Rectal smooth muscle tissue (tissue), 1 donor: ENCODE measurements around the gene BTN1A1.

Experiments
- H3K27ac ChIP-seq: one replicate; pipeline ENCODE4 v1.7.0; 2013; ENCODE audit warnings: low read depth, low read length, inconsistent platforms
- H3K27me3 ChIP-seq: one replicate; pipeline ENCODE4 v1.7.0; 2013; ENCODE audit warnings: low read length; ENCODE audit not compliant: control insufficient read depth, insufficient read depth
- H3K36me3 ChIP-seq: one replicate; pipeline ENCODE4 v1.7.0; 2013; ENCODE audit warnings: low read length; ENCODE audit not compliant: control insufficient read depth, insufficient read depth
- H3K4me1 ChIP-seq: one replicate; pipeline ENCODE4 v1.7.0; 2013; ENCODE audit warnings: low read length; ENCODE audit not compliant: control insufficient read depth, insufficient read depth
- H3K4me3 ChIP-seq: one replicate; pipeline ENCODE4 v1.7.0; 2013; ENCODE audit warnings: low read length
- H3K9ac ChIP-seq: one replicate; pipeline ENCODE4 v1.7.0; 2013; ENCODE audit warnings: low read length

Gene BTN1A1

DNA sequence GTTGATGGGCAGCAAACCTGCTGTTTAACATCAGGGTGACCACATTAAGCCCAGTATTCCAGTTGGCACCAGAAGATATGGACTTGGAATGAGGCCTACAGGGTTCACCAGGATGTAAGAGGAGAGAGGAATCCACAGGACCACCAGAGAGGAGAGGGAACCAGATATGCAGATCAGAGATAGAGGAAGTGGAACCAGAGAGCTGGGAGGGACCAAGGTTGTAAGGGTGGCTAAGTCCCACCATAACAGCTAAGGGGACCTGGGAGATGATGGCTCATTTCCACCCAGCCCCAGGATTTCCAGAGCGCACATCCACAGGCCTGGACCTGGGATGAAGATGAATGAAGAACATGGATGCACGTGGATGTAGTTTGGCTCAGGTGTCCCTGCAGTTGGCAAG, 31.3 kb upstream of the BTN1A1 start:
- Histone ChIP-seq H3K36me3 (peaks cover 43% of the 10 kb centered on the region), H3K27me3 (no peaks in the 10 kb centered on the region), H3K4me1 (no peaks in the 10 kb centered on the region), H3K27ac (no peak overlapping the region), H3K9ac (no peak overlapping the region), H3K4me3 (no peak overlapping the region)

DNA sequence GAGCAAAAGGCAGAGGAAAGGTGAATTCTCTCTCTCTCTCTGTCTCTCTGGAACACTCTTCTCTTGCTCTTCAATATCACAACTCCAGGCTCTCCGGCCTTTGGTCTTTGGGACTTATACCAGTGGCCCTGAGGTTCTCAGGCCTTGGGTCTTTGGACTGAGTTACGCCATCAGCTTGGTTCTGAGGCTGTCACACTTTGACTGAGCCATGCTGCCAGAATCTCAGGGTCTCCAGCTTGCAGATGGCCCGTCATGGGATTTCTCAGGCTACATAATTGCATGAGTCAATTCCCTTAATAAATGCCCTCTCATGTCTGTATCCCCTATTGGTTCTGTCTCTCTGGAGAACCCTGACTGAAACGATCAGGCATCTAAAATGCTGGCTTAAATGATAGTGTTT, 29.5 kb upstream of the BTN1A1 start:
- H3K4me1 ChIP-seq, result peaks cover 3% of the 10 kb centered on the region
- no peak overlapping the region for H3K9ac ChIP-seq
- H3K36me3 ChIP-seq, result peaks cover 30% of the 10 kb centered on the region
- no peaks in the 10 kb centered on the region for H3K27me3 ChIP-seq
- H3K27ac ChIP-seq, result no peak overlapping the region
- no peak overlapping the region for H3K4me3 ChIP-seq

DNA sequence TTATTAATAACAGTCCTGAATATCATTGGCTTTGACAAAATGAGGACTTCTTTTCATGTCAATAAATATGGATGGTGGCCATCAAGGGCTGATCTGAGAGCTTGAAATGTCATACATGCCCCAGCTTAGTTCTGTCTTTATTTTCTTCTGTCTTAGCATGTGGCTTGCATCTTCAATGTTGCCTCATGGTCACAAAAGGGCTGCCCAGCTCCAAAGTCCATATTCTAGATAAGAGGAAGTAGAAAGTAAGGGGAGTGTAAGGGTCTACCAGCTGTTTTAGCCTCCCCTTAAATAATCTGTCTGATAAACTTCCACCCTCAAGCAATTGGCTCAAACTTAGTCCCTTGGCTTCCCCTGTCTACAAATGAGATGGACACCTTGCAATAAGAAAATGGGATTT, 28.1 kb upstream of the BTN1A1 start:
- H3K27ac ChIP-seq, result no peak overlapping the region
- peaks cover 3% of the 10 kb centered on the region for H3K4me1 ChIP-seq
- H3K4me3 ChIP-seq, result no peak overlapping the region
- H3K9ac ChIP-seq, result no peak overlapping the region
- no peaks in the 10 kb centered on the region for H3K27me3 ChIP-seq
- H3K36me3 ChIP-seq, result peaks cover 16% of the 10 kb centered on the region

DNA sequence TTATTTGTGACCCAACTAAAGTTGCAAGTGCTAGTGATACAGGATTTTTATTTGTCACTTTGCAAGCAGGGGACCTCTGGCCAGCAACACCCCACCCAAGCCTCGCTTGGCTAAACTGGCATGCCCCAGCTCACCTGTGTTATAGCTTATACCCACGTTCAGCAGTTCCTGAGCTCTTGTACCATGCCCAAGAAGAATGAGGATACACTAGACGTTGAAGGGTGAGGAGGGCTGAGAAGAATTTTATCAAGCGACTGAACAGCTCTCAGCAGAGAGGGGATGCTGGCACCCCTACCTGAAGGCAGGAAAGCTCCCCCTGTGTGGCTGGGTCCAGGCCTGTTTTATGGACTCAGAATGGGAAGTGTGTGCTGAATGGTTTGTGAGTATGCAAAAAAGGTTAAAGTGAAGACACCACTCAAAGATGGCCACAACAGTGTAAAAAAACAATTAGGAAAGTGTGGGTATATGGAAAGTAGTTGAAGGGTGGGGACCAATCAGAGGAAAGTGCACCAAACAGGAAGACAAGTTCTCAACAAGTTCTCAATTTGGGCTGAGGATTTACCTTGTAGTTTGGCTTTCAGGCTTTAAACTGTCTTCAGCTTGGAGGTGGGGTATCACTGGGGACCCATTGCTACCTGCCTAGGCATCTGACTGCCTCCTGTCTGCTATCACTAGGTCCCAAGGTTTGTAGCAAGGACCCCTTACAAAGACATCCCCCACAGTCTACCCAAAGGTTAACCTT, 27.4 kb upstream of the BTN1A1 start:
- no peaks in the 10 kb centered on the region for H3K27me3 ChIP-seq
- peak overlapping the region; percentile 98 for H3K27ac ChIP-seq
- H3K4me1 ChIP-seq, result peaks cover 3% of the 10 kb centered on the region
- peaks cover 13% of the 10 kb centered on the region for H3K36me3 ChIP-seq
- H3K9ac ChIP-seq, result no peak overlapping the region
- no peak overlapping the region for H3K4me3 ChIP-seq

DNA sequence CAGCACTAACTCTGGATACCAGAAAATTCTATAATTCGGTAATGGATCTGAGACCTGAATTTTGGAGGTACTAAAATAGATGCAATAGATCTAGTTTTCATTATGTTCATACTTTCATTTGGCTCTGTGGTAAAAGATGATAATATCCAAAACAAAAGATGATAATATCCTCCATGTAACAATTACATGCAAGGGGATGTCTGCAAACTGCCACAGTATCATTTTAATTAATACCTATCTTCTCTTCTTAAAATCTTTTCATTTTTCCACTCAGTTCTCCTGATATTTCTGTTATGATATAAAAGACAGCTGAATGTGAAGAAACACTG, 26.7 kb upstream of the BTN1A1 start:
- Histone ChIP-seq H3K9ac (no peak overlapping the region), H3K27me3 (no peaks in the 10 kb centered on the region), H3K4me3 (peak overlapping the region; percentile 77), H3K36me3 (peaks cover 8% of the 10 kb centered on the region), H3K4me1 (peaks cover 3% of the 10 kb centered on the region), H3K27ac (peak overlapping the region; percentile 98)

DNA sequence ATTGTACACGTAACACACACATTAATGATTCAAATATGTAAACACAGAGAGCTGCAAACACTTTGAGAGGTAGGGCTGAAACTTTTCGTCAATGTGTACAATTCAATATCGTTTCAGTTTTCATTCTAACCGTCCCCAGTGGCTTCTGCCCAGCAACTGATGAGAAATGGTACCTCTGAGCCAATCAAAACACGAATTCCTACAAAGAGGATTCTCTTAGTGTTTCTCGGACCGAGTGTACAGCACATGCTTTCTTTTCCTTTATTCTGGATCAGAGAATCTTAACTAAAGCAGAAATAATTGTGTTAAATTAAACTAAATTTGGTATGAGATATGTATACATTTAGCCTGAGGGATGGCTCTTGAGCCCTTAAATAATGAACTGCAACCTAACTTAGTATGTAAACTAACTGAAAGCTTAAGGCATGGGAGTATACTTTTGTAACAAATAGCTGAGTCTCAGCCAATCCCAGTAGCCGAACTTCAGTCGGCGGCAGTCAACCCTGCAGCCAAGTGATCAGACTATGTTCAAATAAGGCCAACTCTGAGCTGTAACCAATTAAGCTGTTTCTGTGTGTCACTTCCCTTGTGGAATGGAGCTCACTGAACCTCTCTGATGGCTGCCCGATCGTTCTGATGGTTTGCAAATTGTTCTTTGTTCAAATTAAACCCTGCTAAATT, 26.2 kb upstream of the BTN1A1 start:
- Histone ChIP-seq H3K27me3 (no peaks in the 10 kb centered on the region), H3K9ac (peak overlapping the region; percentile 80), H3K36me3 (peaks cover 3% of the 10 kb centered on the region), H3K4me3 (peak overlapping the region; percentile 77), H3K27ac (peak overlapping the region; percentile 98), H3K4me1 (peaks cover 3% of the 10 kb centered on the region)

DNA sequence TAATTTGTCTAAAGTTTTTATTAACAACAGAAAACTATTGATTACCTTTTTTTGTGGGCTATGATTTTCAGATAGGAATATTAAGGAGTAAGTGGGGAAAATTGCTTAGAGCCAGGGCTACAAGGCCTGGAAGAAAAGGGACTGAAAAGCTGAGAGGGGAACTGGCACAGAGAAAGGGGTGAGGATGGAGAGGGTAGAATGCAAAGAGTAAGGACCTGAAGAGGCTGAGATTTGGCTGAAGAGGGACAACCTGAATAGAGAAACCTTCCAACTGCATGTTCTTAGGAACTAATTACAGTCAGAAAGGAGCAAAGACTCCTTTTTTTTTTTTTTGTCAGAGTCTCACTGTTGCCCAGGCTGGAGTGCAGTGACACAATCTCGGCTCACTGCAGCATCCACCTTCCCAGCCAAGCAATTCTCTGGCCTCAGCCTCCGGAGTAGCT, 25.6 kb upstream of the BTN1A1 start:
- Histone ChIP-seq H3K27ac (peak overlapping the region; percentile 98), H3K36me3 (no peaks in the 10 kb centered on the region), H3K4me1 (peaks cover 3% of the 10 kb centered on the region), H3K27me3 (no peaks in the 10 kb centered on the region), H3K9ac (peak overlapping the region; percentile 80), H3K4me3 (peak overlapping the region; percentile 77)

DNA sequence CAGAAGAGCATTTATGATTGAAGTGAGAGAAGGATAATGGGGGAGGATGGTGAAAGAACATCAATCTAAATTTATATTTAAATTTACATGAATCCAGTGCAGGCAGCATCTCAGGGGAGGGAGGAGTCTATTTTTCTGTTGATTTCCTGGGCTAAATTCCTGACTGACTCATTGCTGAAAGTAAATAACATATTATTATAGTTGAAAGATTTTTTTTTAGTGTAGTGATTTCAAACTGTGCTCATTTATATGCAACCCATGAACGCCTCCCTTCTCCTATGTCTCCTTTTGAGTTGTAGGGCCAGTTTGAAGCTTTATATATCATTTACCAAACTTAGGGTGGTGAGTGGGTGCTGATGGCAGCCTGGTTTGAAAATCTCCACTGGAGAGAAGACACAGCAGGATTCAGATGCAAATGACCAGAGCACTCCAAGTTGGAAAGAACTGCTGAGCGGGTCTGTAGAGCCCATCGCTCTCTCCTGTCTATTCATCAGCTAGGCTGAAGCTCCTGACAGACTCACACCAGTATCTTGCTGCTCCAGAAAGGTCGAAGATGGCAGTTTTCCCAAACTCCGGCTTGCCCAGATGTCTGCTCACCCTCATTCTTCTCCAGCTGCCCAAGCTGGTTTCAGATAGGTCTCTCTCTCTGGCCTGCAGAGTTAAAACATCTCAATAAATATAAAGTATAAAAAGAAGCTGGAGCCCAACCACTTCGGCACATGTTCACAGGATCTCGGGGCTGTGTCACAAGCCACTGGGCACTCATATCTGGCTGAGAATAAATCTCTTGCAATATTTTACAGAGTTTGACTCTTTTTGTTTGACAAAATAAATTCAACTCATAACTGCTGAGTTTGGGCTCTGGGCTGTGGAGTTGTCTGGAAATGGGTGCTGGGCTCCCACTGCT, 24.0 kb upstream of the BTN1A1 start:
- no peak overlapping the region for H3K4me3 ChIP-seq
- H3K36me3 ChIP-seq, result no peaks in the 10 kb centered on the region
- H3K4me1 ChIP-seq, result peaks cover 3% of the 10 kb centered on the region
- H3K27me3 ChIP-seq, result no peaks in the 10 kb centered on the region
- H3K9ac ChIP-seq, result no peak overlapping the region
- no peak overlapping the region for H3K27ac ChIP-seq

DNA sequence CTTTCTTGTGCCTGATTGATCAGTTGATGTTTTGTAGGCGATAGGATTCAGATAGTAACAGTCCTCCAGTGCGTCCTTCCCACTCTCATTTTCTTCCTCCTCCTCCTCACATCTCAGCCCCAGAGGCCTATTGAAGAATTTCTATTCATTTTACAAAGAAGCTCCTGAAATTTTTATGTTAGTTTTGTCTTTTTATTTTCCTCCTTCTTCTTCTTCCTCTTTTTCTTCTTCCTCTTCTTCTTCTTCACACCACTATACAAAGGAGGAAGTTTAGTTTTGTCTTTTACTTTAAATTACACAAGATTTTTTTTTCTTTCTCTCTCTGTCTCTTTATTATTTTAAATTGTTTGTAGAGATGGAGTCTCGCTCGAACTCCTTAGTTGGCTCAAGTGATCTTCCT, 23.2 kb upstream of the BTN1A1 start:
- H3K36me3 ChIP-seq, result no peaks in the 10 kb centered on the region
- no peak overlapping the region for H3K27ac ChIP-seq
- no peaks in the 10 kb centered on the region for H3K27me3 ChIP-seq
- peaks cover 3% of the 10 kb centered on the region for H3K4me1 ChIP-seq
- no peak overlapping the region for H3K4me3 ChIP-seq
- H3K9ac ChIP-seq, result no peak overlapping the region

DNA sequence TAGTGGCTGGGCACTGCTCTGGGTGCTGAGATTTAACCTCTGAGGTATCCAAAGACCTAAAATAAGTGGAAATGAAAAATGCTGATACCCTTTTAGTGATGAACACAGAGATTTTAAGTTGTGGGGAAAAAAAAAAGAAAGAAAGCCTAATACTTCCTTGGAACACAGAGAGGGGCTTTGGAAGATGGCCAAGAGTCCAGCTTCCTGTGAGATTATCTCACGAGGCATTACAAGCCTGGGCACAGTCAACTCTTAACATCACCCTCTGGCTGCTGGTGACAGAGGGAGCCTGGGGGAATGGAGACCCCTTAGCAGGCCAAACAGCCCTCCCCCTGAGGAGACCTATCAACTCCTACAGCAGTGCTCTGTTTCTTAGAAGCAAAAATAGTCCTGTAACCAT, 22.7 kb upstream of the BTN1A1 start:
- Histone ChIP-seq H3K4me1 (peaks cover 3% of the 10 kb centered on the region), H3K9ac (no peak overlapping the region), H3K27me3 (no peaks in the 10 kb centered on the region), H3K36me3 (no peaks in the 10 kb centered on the region), H3K27ac (no peak overlapping the region), H3K4me3 (no peak overlapping the region)

DNA sequence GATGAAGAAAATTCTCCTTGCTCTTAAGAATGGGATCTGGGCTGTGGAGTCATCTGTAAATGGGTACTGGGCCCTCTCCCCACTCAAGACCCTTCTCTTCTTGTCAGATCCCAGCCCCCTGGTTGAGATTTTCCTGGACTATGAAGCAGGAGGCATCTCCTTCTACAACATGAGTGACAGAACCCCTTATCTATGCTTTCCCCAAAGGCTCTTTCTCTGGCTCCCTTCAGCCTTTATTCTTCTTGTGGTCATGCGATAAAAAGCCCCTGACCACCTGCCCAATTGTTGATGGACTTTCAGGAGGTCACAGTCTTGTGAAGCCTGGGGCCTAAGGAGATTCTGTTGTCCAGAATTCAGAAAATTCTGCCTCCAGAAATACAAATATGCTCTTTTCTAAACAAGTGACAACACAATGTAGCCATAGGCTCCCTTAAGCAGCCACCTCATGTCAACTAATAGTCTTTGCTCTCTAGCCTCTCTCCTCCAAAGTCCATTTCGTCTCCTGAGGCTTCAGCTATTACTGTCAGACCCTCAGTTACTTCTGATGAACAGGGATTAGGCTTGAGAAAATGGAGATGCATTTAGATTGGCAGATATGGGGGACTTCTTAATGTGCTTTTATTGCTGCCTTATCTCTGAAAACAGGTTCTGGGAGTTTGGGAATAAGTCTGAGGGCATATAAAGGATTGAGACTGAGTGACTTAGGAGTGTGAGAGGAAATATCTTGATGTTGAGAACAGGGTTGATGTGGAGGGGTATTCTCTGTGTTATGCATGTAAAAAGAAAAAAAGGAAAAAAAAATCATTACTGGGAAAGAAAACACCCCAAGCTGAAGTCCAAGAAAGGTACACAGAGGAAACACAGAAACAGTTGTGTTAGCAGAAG, 21.8 kb upstream of the BTN1A1 start:
- Histone ChIP-seq H3K9ac (no peak overlapping the region), H3K27me3 (no peaks in the 10 kb centered on the region), H3K36me3 (no peaks in the 10 kb centered on the region), H3K4me1 (peaks cover 3% of the 10 kb centered on the region), H3K4me3 (no peak overlapping the region), H3K27ac (no peak overlapping the region)

DNA sequence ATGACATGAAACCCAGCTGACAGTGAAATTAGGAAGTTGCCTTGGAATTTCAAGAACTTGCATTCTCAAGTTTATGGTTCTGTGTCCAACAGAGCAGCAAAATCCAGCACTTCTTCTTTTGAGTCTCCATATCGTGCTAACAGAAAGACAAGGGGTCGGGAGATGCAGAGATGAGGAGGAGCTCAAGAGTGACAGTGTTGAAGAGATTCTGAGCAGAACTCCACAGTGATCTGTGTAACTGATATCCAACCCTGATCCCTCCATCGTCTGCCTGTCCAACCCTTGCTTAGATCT, 21.2 kb upstream of the BTN1A1 start:
- Histone ChIP-seq H3K9ac (no peak overlapping the region), H3K36me3 (no peaks in the 10 kb centered on the region), H3K4me1 (peaks cover 3% of the 10 kb centered on the region), H3K27me3 (no peaks in the 10 kb centered on the region), H3K27ac (no peak overlapping the region), H3K4me3 (no peak overlapping the region)
